Prostate gland (tissue), 2 donors: Measurements from ENCODE around the gene NR5A2.

Experiments
- CTCF ChIP-seq, 4 experiments: fragments of 200-600 bp in 2 of 4; fragments of 450-650 bp in 2 of 4; sonication (generic) in 2 of 4; IDR thresholded peaks; 1 replicate in 3 of 4; 2 replicates in 1 of 4; pipeline ENCODE4 v1.5.1; 2016 to 2019; ENCODE audit warnings: antibody characterized with exemption in 4 of 4, mild to moderate bottlenecking in 2 of 4, moderate library complexity in 2 of 4
- POLR2A ChIP-seq: fragments of 450-650 bp; IDR thresholded peaks from one replicate; pipeline ENCODE4 v1.6.1; 2016; ENCODE audit warnings: antibody characterized with exemption, mild to moderate bottlenecking
- POLR2AphosphoS5 ChIP-seq: sonication (generic); formaldehyde crosslinking; IDR thresholded peaks from one replicate; pipeline ENCODE4 v1.6.1; 2017; ENCODE audit warnings: antibody characterized with exemption

GRCh38 chr1:200134116-200134515, 106.6 kb downstream of the NR5A2 start:
- TF ChIP-seq CTCF (IDR thresholded peaks at IDR 0.05): no peak
- TF ChIP-seq POLR2A: no peak
- TF ChIP-seq POLR2AphosphoS5: no peak
